Lung microvascular endothelial cell (primary cell): ENCODE measurements around the gene FCN2. TPM values are rescaled to one million over a fixed set of nuclear protein-coding genes. Genes with fewer than 3 reads are reported as not detected.

Experiments used
- DNase-seq, 2 donors: peaks; one replicate each; pipeline versions ENCODE4 v3.0.0 to v3.0.0-alpha.2; 2010; ENCODE audit warnings: low read depth in 2 of 2
- total RNA-seq: library from RNA; depleted of rRNA; stranded (reverse); fragments of >200 nt; gene quantifications from 2 replicates; pipeline ENCODE4 v1.2.1, GENCODE V29; 2014

Gene FCN2
- total RNA-seq, 1 donor from 2014 or later: not detected

GRCh38 chr9:134908524-134909309 is 28.1 kb downstream of the FCN2 start:
- DNase-seq: no peak

GRCh38 chr9:134909511-134910481 is 29.2 kb downstream of the FCN2 start:
- no peak for DNase-seq

DNA sequence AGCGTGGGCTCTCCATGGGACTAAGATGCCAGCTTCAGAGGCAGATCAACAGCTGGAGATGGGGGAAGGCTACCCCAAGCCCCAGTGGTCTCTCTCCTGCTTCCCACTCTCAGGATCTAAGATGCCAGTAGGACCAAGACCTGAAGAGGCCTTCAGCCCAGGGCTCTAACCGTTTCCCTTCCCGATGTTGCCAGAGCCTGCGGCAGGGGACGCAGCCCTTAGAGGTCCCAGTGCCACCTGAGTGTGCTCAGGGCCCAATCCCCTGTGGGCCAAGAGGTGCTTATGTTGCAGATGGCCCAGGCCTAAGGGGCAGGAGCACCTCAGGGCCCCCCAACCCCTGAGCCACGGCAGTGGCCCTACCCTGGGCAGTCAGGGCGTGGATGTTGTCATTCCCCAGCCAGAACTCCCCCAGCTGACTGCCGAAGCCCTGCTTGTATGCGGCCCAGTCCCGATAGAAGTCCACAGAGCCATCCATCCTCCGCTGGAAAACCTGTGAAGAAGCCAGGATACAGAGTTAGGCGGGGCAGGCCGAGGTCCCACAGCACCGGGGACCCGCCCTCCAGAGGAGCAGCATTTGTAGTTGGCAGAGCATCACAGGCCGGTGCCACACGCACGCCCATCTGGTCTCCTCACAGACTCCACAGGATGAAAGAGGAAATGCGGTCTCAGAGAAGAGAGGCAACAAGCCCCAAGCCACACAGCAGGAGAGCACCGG is 31.7 kb downstream of the FCN2 start:
- DNase-seq: no peak

- DNase-seq: no peak
These were observed 32.6 kb downstream of the FCN2 start for GRCh38 chr9:134913041-134913712.

DNA sequence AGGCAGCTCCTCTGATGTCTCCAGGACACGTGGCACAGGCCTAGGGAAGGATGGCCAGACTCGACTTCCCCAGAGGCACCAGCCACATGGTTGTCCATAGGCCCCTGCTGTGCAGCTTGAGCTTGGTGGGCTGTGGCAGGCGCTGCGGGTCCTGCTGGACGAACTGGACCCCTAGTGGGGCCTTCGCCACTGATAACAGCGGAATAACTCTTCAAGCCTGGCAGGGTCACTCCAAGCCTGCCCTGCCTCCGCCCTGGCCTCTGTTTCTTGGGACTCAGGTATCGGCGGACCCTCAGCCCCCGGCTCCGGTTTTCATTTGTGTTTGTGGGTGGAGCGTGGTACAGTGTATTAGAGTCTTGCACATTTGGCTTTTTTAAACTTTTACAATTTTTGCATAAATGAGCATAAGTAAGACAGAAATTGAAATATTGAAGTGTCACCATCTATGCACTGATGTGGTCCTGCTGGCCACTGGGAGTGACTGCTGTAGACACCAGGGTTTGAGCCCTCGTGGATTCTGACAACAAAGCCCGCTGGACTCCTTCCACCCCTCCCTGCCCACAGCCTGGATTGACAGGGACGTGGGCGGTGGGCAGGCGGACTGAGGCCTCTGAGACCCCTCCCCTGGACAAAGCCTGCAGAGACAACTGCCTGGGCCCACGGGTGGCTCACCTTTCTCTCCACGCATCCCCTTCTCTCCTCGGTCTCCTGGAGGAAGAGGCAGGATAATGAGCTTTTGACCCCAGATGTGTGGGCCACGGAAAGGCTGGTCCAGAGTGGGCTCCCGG is 33.3 kb downstream of the FCN2 start:
- no peak for DNase-seq

- DNase-seq: no peak
These were observed 33.9 kb downstream of the FCN2 start for GRCh38 chr9:134914501-134914834.

DNA sequence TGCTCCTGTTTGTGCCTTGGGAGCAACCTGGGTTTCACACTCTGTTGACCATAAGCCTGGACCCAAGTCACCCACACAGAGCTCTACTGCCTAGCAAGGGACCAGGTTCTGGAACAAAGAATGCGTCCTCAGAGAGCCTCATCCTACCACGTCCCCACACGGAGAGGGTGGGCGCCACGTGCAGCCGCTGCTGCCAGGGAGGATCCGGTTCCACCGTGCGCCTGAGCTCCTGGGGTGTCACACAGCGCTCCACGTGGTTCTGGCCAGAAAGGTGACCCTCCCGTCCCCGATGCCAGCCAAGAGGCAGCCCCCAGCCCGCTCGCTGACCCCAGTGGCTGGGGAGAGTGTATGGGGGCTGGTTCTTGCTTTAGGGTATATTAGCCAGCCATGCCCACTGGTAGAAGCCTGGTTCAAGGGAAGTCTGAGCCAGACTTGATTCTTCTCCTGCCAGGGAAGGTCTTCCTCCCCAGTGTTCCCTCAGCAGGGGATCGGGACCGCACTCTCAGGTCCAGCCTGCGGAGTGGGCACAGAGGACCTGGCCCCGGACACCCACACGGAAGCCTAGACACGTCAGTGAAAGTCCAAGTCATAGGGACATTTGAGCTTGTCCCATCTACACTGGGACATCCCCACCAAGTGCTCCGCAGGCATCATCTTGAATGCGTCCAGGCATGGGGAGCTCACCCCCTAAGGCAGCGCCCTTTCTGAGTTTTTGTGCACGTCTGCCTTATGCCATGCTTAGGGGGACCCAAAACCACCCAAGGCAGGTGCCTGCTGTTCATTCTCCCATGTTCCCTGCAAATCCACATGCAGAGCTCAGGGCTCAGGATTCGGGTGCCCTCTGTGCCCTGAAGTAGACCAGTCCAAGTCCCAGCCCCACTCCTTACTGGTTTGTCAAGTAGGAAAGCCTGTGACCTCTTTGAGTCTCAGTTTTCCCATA is 34.7 kb downstream of the FCN2 start:
- DNase-seq: no peak

DNA sequence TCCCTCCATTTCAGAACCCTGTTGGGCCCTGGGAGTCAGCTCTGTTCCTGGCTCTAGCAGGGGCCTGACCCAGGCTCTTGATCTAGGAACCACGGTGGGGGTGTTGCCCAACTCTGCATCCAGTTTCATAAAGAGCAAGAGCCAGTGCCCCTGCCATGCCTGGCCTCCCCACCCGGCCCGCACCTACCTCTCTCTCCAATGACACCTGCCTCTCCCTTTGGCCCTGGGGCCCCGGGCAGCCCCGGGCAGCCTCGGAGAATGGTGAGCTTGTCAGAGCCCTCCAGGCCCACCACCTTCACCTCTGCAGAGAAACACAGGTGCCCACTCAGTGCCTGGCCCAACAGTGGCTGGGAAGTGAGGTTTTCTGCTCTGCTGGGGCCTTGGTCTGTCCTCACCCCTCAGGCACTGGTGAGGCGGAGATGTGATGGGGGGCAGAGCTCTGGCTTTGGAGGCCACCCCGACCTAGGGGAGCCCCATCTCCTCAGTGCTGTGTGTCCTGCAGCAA is 35.6 kb downstream of the FCN2 start:
- no peak for DNase-seq

DNA sequence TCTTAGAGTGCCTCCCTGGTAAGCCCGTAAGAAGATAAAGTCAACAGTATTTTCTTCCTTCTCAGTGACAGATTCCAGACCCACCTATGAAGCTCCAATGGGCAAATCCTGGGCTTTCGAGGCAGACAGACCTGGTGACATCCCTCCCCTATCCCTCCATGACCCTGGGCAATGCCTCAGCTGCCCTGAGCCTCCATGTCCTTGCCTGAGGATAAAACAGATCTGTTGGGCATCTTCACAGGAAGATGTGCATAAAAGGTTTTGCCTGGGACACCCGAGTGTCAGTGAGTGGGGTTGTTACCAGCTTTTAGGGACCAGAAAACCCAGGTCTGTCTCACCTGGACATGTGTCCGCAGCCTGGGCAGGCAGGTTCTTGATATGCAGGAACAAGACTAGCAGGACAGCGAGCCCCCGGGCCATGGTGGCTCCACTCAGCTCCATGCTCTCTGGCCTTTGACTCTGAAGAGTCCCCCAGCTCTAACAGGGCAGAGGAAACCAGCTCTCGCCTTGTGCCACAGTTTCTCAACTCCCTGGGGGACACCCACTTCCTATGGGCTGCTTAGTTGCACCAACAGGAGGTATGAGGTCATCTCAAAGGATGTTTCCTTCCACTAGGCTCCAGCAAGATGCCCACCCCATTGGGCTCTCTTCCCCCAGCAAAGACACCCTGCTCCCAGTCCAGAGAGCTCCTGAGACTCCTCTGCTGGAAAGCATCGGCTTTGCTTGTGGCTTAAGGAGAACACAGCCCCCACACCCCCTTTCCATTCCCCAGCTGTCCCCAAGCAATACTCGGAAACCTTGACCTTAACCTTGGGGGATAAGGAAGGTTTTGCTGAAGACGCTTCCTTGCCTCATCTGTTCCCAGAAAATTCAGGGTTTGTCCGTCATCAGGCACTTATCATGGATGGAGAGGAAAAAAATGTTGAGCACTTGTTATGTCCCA is 37.1 kb downstream of the FCN2 start, which contains the start of gene FCN1:
Gene FCN1 (minus strand): TSS at position 482 of the 943 bp plus-strand sequence. CDS start 41 bp downstream, at position 441.
- DNase-seq: no peak

- no peak for DNase-seq
These were observed 38.0 kb downstream of the FCN2 start for GRCh38 chr9:134918646-134919045.

- DNase-seq: no peak
These were observed 38.7 kb downstream of the FCN2 start for GRCh38 chr9:134919303-134919702.

GRCh38 chr9:134922066-134922931 is 41.7 kb downstream of the FCN2 start:
- DNase-seq: no peak

DNA sequence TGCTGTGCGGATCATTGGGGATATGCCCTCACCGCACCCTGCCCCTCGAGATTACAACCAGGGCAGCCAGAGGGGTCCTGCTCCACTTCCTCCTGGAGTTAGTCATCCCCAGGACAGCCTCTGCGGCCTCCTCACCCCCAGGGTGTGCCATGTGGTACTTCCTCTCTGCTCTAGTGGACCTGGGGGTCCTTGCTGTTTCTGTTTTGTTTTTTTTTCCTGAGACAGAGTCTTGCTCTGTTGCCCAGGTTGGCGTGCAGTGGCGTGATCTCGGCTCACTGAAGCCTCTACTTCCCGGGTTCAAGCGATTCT is 42.3 kb downstream of the FCN2 start:
- DNase-seq: no peak

- no peak for DNase-seq
These were observed 42.9 kb downstream of the FCN2 start for GRCh38 chr9:134923466-134923865.

DNA sequence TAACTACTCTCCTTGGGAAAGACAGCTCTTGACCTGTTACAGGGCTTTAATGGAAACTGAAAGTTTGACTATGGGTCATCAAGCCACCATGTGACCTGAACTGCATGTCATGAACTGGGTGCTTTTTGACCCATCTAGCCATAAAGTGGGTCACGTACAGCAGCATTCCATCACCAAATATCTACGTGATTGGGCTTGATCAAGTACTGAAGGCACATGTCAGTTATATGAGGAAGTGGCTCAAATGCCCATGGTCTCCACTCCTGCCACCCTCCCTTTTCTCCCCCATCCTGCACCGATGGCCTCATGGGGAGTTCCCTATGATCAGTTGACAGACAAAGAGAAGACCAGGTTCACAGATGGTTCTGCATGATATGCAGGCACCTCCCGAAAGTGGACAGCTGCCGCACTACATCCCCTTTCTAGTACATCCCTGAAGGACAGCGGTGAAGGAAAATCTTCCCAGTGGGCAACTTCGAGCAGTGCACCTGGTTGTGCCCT is 44.5 kb downstream of the FCN2 start:
- DNase-seq: no peak

GRCh38 chr9:134928436-134929192 is 48.0 kb downstream of the FCN2 start:
- no peak for DNase-seq
